Measurements from ENCODE around the gene BMPER. TPM values are rescaled to one million over a fixed set of nuclear protein-coding genes. Genes with fewer than 3 reads are reported as not detected.

Gene BMPER
- total RNA-seq, 2 experiments from 2014 or later = not detected

DNA sequence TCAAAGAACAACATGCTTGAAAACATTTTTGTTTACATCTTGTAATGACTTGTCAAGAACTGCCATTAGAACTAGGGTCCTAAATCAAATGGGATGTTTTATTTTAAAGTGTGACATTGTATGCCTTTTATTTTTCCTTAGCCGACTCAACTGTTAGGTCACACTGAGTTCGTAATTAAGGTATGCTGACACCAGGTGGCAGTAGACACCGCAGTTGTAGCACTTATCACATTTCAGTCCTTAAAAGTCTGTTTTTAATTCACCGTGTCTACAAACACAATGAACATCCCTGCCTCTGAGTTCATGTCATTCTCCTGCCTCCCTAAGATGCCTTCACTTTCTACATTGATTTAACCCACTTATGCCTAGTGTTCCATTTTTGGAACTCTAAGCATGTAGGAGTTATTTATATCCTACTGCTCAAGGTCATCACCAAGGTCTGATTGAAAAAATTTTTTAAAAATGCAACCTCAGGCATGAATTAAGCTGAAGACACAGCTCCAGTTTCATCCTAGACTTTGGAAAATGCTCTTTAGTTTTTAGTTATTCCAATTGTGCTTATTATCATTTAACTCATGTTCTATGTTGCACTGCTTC is 186.1 kb downstream of the BMPER start:
- intact Hi-C loops (cut with DNase I, micrococcal nuclease) = no loop called here
- Histone ChIP-seq H3K27ac (ENCODE audit: low read depth in 1 of 2, low read length in 2 of 2) (no peak overlapping the region), H3K9me3 (ENCODE audit: control insufficient read depth in 1 of 2, insufficient read depth in 1 of 2, low read length in 2 of 2) (peaks cover 0 to 10% of the 10 kb centered on the region in 2 experiments), H3K27me3 (ENCODE audit: control insufficient read depth in 1 of 2, insufficient read depth in 2 of 2, low read length in 2 of 2) (no peaks in the 10 kb centered on the region), H3K36me3 (ENCODE audit: insufficient read depth, low read length) (no peaks in the 10 kb centered on the region), H3K4me3 (ENCODE audit: low read length) (no peak overlapping the region), H3K4me1 (ENCODE audit: insufficient read depth, low read length) (no peaks in the 10 kb centered on the region)
- Mint-ChIP-seq H3K9me3 (peaks cover 2% of the 10 kb centered on the region), H3K4me3 (no peak overlapping the region), H3K27ac (no peak overlapping the region), H3K4me1 (ENCODE audit: low read depth) (no peaks in the 10 kb centered on the region), H3K27me3 (no peaks in the 10 kb centered on the region), H3K36me3 (ENCODE audit: low read depth) (no peaks in the 10 kb centered on the region)
- POLR2A ChIA-PET = no interaction called here
- ATAC-seq (ENCODE audit: poor library complexity) = no peak
- CTCF ChIA-PET = no interaction called here
- peak in 1 of 14 experiments; percentile 2 for DNase-seq
- TF ChIP-seq, protein P1, sequence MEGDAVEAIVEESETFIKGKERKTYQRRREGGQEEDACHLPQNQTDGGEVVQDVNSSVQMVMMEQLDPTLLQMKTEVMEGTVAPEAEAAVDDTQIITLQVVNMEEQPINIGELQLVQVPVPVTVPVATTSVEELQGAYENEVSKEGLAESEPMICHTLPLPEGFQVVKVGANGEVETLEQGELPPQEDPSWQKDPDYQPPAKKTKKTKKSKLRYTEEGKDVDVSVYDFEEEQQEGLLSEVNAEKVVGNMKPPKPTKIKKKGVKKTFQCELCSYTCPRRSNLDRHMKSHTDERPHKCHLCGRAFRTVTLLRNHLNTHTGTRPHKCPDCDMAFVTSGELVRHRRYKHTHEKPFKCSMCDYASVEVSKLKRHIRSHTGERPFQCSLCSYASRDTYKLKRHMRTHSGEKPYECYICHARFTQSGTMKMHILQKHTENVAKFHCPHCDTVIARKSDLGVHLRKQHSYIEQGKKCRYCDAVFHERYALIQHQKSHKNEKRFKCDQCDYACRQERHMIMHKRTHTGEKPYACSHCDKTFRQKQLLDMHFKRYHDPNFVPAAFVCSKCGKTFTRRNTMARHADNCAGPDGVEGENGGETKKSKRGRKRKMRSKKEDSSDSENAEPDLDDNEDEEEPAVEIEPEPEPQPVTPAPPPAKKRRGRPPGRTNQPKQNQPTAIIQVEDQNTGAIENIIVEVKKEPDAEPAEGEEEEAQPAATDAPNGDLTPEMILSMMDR (IDR thresholded peaks at IDR 0.05) = no peak

DNA sequence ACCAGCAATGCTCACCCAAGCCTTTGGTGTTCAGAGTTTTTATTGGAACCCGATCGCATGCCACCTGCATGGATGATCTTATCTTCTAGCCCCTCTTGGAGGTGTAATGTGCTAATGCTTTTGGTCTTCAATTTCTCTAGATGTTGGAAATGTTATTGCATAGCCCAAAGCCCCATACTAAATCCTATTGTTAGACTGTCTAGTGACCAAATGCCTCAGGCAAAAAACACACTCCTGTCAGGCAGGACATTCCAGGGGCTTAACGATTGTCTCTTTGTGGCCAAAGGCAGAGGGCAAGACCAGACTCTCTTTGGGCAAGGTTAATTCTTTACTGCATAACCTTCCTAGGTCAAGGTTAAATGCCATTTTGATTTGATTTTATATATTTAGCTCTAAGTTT is 187.9 kb downstream of the BMPER start:
- Histone ChIP-seq H3K4me1 (ENCODE audit: insufficient read depth, low read length) (no peaks in the 10 kb centered on the region), H3K4me3 (ENCODE audit: low read length) (no peak overlapping the region), H3K9me3 (ENCODE audit: control insufficient read depth in 1 of 2, insufficient read depth in 1 of 2, low read length in 2 of 2) (peaks cover 0 to 7% of the 10 kb centered on the region in 2 experiments), H3K36me3 (ENCODE audit: insufficient read depth, low read length) (no peaks in the 10 kb centered on the region), H3K27ac (ENCODE audit: low read depth in 1 of 2, low read length in 2 of 2) (no peak overlapping the region), H3K27me3 (ENCODE audit: control insufficient read depth in 1 of 2, insufficient read depth in 2 of 2, low read length in 2 of 2) (no peaks in the 10 kb centered on the region)
- H3K4me1 Mint-ChIP-seq (ENCODE audit: low read depth) = no peaks in the 10 kb centered on the region
- DNase-seq = no peak
- no peaks in the 10 kb centered on the region for H3K27me3 Mint-ChIP-seq
- POLR2A ChIA-PET = no interaction called here
- peaks cover 2% of the 10 kb centered on the region for H3K9me3 Mint-ChIP-seq
- no peak overlapping the region for H3K27ac Mint-ChIP-seq
- H3K36me3 Mint-ChIP-seq (ENCODE audit: low read depth) = no peaks in the 10 kb centered on the region
- intact Hi-C loops (cut with DNase I, micrococcal nuclease) = no loop called here
- ATAC-seq (ENCODE audit: poor library complexity) = no peak
- H3K4me3 Mint-ChIP-seq = no peak overlapping the region
- CTCF ChIA-PET = no interaction called here
- TF ChIP-seq, protein P1 (IDR thresholded peaks at IDR 0.05) = no peak

DNA sequence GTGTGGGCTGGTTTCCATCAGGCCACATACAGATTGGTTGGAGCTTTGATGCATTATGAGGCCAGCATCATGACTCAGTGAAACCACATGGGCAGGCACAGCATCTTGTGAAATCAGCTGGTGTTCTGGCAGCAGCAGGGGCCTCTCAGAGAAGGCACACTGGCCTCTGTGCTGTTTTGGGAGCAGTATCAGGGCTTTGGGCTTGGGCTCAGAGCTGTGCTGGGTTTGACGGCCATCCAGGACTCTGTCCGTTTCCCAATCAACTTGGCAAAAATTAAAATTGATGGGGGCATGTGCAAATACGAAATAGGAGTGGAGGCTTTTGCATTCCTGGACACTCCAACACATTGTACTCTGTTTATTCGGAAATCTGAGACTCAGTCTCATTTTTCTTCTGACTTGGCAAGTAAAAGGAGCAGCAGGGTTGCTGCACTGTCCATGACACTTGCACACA is 190.9 kb downstream of the BMPER start:
- ChIA-PET POLR2A (no interaction called here), CTCF (no interaction called here)
- H3K4me3 ChIP-seq (ENCODE audit: low read length) = no peak overlapping the region
- TF ChIP-seq, protein P1 (IDR thresholded peaks at IDR 0.05) = no peak
- H3K9me3 ChIP-seq (ENCODE audit: control insufficient read depth in 1 of 2, insufficient read depth in 1 of 2, low read length in 2 of 2) = peaks cover 0 to 11% of the 10 kb centered on the region in 2 experiments
- ATAC-seq (ENCODE audit: poor library complexity) (no peak), DNase-seq (no peak)
- H3K27ac ChIP-seq (ENCODE audit: low read depth in 1 of 2, low read length in 2 of 2) = no peak overlapping the region
- H3K36me3 ChIP-seq (ENCODE audit: insufficient read depth, low read length) = no peaks in the 10 kb centered on the region
- no peaks in the 10 kb centered on the region for H3K27me3 ChIP-seq (ENCODE audit: control insufficient read depth in 1 of 2, insufficient read depth in 2 of 2, low read length in 2 of 2)
- no peaks in the 10 kb centered on the region for H3K4me1 ChIP-seq (ENCODE audit: insufficient read depth, low read length)
- Mint-ChIP-seq H3K27me3 (no peaks in the 10 kb centered on the region), H3K4me3 (no peak overlapping the region), H3K4me1 (ENCODE audit: low read depth) (no peaks in the 10 kb centered on the region), H3K27ac (no peak overlapping the region), H3K9me3 (no peaks in the 10 kb centered on the region), H3K36me3 (ENCODE audit: low read depth) (no peaks in the 10 kb centered on the region)
- intact Hi-C loops (cut with DNase I, micrococcal nuclease) = no loop called here
